Measurements from ENCODE around the gene PDPK1.
"Not testable (repeated sequence)": the region's sequence is repeated elsewhere in the genome, so short reads cannot be mapped to it uniquely, and the experiment has no call there.

PDPK1 gene

GRCh38 chr16:2587891-2588565 is 50.2 kb downstream of the PDPK1 start:
- no peak for DNase-seq (ENCODE audit: low read depth)

- no peak for DNase-seq (ENCODE audit: low read depth)
Measured at GRCh38 chr16:2591476-2592240, 53.8 kb downstream of the PDPK1 start.

GRCh38 chr16:2592786-2593185 is 55.0 kb downstream of the PDPK1 start:
- DNase-seq (ENCODE audit: low read depth): no peak

GRCh38 chr16:2595393-2596205 is 57.8 kb downstream of the PDPK1 start:
- DNase-seq (ENCODE audit: low read depth): no peak

- no peak for DNase-seq (ENCODE audit: low read depth)
Measured at GRCh38 chr16:2596747-2597559, 59.1 kb downstream of the PDPK1 start.

GRCh38 chr16:2597560-2597902 is 59.7 kb downstream of the PDPK1 start:
- no peak for DNase-seq (ENCODE audit: low read depth)

- DNase-seq (ENCODE audit: low read depth): no peak
Measured at GRCh38 chr16:2598133-2598641, 60.4 kb downstream of the PDPK1 start.

GRCh38 chr16:2598723-2599122 is 60.9 kb downstream of the PDPK1 start:
- no peak for DNase-seq (ENCODE audit: low read depth)

- DNase-seq (ENCODE audit: low read depth): not testable (repeated sequence)
Measured at GRCh38 chr16:2599165-2599564, 61.3 kb downstream of the PDPK1 start.

GRCh38 chr16:2599785-2600184 is 62.0 kb downstream of the PDPK1 start:
- DNase-seq (ENCODE audit: low read depth): not testable (repeated sequence)

- DNase-seq (ENCODE audit: low read depth): not testable (repeated sequence)
Measured at GRCh38 chr16:2601301-2602025, 63.6 kb downstream of the PDPK1 start.

GRCh38 chr16:2602175-2602574 is 64.4 kb downstream of the PDPK1 start:
- not testable (repeated sequence) for DNase-seq (ENCODE audit: low read depth)

- peak; percentile 47 for DNase-seq (ENCODE audit: low read depth)
Measured at GRCh38 chr16:2603165-2604015, 65.6 kb downstream of the PDPK1 start.

GRCh38 chr16:2604016-2604369 is 66.2 kb downstream of the PDPK1 start:
- not testable (repeated sequence) for DNase-seq (ENCODE audit: low read depth)

GRCh38 chr16:2606820-2607219 is 69.0 kb downstream of the PDPK1 start:
- DNase-seq (ENCODE audit: low read depth): not testable (repeated sequence)

- not testable (repeated sequence) for DNase-seq (ENCODE audit: low read depth)
Measured at GRCh38 chr16:2609345-2609744, 71.5 kb downstream of the PDPK1 start.

GRCh38 chr16:2609827-2610470 is 72.1 kb downstream of the PDPK1 start:
- no peak for DNase-seq (ENCODE audit: low read depth)

- no peak for DNase-seq (ENCODE audit: low read depth)
Measured at GRCh38 chr16:2610781-2611498, 73.1 kb downstream of the PDPK1 start.

GRCh38 chr16:2611499-2611862 is 73.7 kb downstream of the PDPK1 start:
- no peak for DNase-seq (ENCODE audit: low read depth)

All from T follicular helper cell (primary cell).